HG03469 (cell line): ENCODE results near the gene EVI5L.
A peak's percentile ranks its signal among the peaks of the same experiment; 100 is the strongest.

Experiments
- ATAC-seq: cut with Tn5 transposase; IDR thresholded peaks from one replicate; pipeline ENCODE4 v1.9.1; 2021; ENCODE audit warnings: mild to moderate bottlenecking, moderate library complexity, moderate number of reproducible peaks; ENCODE audit not compliant: unreplicated experiment

EVI5L gene

GRCh38 chr19:7894612-7895309 lies 64.7 kb downstream of the EVI5L start:
- no peak for ATAC-seq

GRCh38 chr19:7895565-7895964 lies 65.5 kb downstream of the EVI5L start:
- no peak for ATAC-seq

- ATAC-seq = no peak
Measured at GRCh38 chr19:7897292-7897691, 67.3 kb downstream of the EVI5L start.

- ATAC-seq = no peak
Measured at GRCh38 chr19:7898967-7899366, 68.9 kb downstream of the EVI5L start.

- ATAC-seq = no peak
Measured at GRCh38 chr19:7899751-7900378, 69.8 kb downstream of the EVI5L start.

GRCh38 chr19:7900401-7900870 lies 70.4 kb downstream of the EVI5L start:
- no peak for ATAC-seq

- no peak for ATAC-seq
Measured at GRCh38 chr19:7900931-7901330, 70.9 kb downstream of the EVI5L start.

- no peak for ATAC-seq
Measured at GRCh38 chr19:7901337-7901736, 71.3 kb downstream of the EVI5L start.

GRCh38 chr19:7902796-7903243 lies 72.8 kb downstream of the EVI5L start:
- no peak for ATAC-seq

GRCh38 chr19:7903244-7904073 lies 73.4 kb downstream of the EVI5L start, which contains the start of gene MAP2K7:
Gene MAP2K7 (plus strand): TSS chr19:7903877. CDS start chr19:7903945, 68 bp downstream.
- ATAC-seq = peak; percentile 76

GRCh38 chr19:7904074-7905020 lies 74.3 kb downstream of the EVI5L start:
- peak; percentile 9 for ATAC-seq

GRCh38 chr19:7905268-7905667 lies 75.2 kb downstream of the EVI5L start:
- ATAC-seq = no peak

- ATAC-seq = no peak
Measured at GRCh38 chr19:7905859-7906258, 75.8 kb downstream of the EVI5L start.

GRCh38 chr19:7907122-7907521 lies 77.1 kb downstream of the EVI5L start:
- ATAC-seq = no peak

GRCh38 chr19:7907544-7907943 lies 77.5 kb downstream of the EVI5L start:
- no peak for ATAC-seq

GRCh38 chr19:7908078-7908699 lies 78.2 kb downstream of the EVI5L start:
- ATAC-seq = no peak

- no peak for ATAC-seq
Measured at GRCh38 chr19:7908742-7909461, 78.9 kb downstream of the EVI5L start.

GRCh38 chr19:7909471-7910067 lies 79.6 kb downstream of the EVI5L start:
- ATAC-seq = no peak
